ENCODE data around the gene RDM1. TPM values are rescaled to one million over a fixed set of nuclear protein-coding genes. Genes with fewer than 3 reads are reported as not detected.

Gene RDM1
- polyA plus RNA-seq, 1 of the 3 experiments (the other 2 are of a cell fraction): 1.8 TPM

- no peak for DNase-seq
- no peak overlapping the region for H3K4me2 ChIP-seq
- H3K27me3 ChIP-seq (ENCODE audit: insufficient read depth): no peaks in the 10 kb centered on the region
- no peaks in the 10 kb centered on the region for H3K79me2 ChIP-seq (ENCODE audit: insufficient read depth)
- no peak overlapping the region for H3K9ac ChIP-seq
- no peak overlapping the region for H3K27ac ChIP-seq (ENCODE audit: low read depth in 2 of 2, low read length in 1 of 2)
- H3K9me3 ChIP-seq: no peaks in the 10 kb centered on the region
- no peak overlapping the region for H2AFZ ChIP-seq (ENCODE audit: low read depth)
- POLR2A ChIA-PET: no interaction called here
- H3K36me3 ChIP-seq (replicated peaks in 1 of 2; ENCODE audit: control insufficient read depth in 1 of 2, insufficient read depth in 2 of 2, low read length in 1 of 2): no peaks in the 10 kb centered on the region
- H3K4me1 ChIP-seq (ENCODE audit: control insufficient read depth in 1 of 2, insufficient read depth in 2 of 2, low read depth in 1 of 2, low read length in 1 of 2): no peaks in the 10 kb centered on the region
- WGBS (ENCODE audit: low lambda C conversion rate): 84% methylated on average over 3 of the region's 3 CpGs
- H3F3A ChIP-seq (replicated peaks; ENCODE audit: insufficient read depth): no peaks in the 10 kb centered on the region
- H3K4me3 ChIP-seq (ENCODE audit: low read depth in 2 of 2, low read length in 1 of 2): no peak overlapping the region
- H4K20me1 ChIP-seq (ENCODE audit: insufficient read depth): no peaks in the 10 kb centered on the region
- CTCF ChIA-PET: no interaction called here
- TF ChIP-seq FOXJ3 (CRISPR knock-in tag; IDR thresholded peaks at IDR 0.05) (no peak), GABPA (IDR thresholded peaks at IDR 0.05; ENCODE audit: low read depth) (no peak), EZH2phosphoT487 (IDR thresholded peaks at IDR 0.05; ENCODE audit: borderline replicate concordance, low read depth) (no peak), FOSL2 (IDR thresholded peaks at IDR 0.05; ENCODE audit: borderline replicate concordance, low read depth) (no peak), CHD2 (IDR thresholded peaks at IDR 0.05; ENCODE audit: low read length, partially characterized antibody) (no peak), TCF12 (IDR thresholded peaks at IDR 0.05) (no peak), NFIC (IDR thresholded peaks at IDR 0.05; ENCODE audit: borderline replicate concordance) (no peak), SIN3A (IDR thresholded peaks at IDR 0.05; ENCODE audit: borderline replicate concordance, low read depth, low read length) (no peak), MEF2A (IDR thresholded peaks at IDR 0.05; ENCODE audit: borderline replicate concordance, low read depth) (no peak), IRF3 (IDR thresholded peaks at IDR 0.05; ENCODE audit: low read depth, low read length) (no peak)
- H3K9me2 ChIP-seq: no peaks in the 10 kb centered on the region
Measured at GRCh38 chr17:35912339-35912912, 18.1 kb downstream of the RDM1 start.

GRCh38 chr17:35909408-35909807, 21.2 kb downstream of the RDM1 start:
- Histone ChIP-seq H3F3A (replicated peaks; ENCODE audit: insufficient read depth) (no peaks in the 10 kb centered on the region), H3K27ac (ENCODE audit: low read depth in 2 of 2, low read length in 1 of 2) (no peak overlapping the region), H3K36me3 (replicated peaks in 1 of 2; ENCODE audit: control insufficient read depth in 1 of 2, insufficient read depth in 2 of 2, low read length in 1 of 2) (no peaks in the 10 kb centered on the region), H3K4me1 (ENCODE audit: control insufficient read depth in 1 of 2, insufficient read depth in 2 of 2, low read depth in 1 of 2, low read length in 1 of 2) (no peaks in the 10 kb centered on the region), H3K9me2 (no peaks in the 10 kb centered on the region), H2AFZ (ENCODE audit: low read depth) (no peak overlapping the region), H3K9me3 (no peaks in the 10 kb centered on the region), H4K20me1 (ENCODE audit: insufficient read depth) (no peaks in the 10 kb centered on the region), H3K4me3 (ENCODE audit: low read depth in 2 of 2, low read length in 1 of 2) (no peak overlapping the region), H3K9ac (no peak overlapping the region), H3K4me2 (no peak overlapping the region), H3K79me2 (ENCODE audit: insufficient read depth) (no peaks in the 10 kb centered on the region), H3K27me3 (ENCODE audit: insufficient read depth) (no peaks in the 10 kb centered on the region; the same call in 1 of the 2 replicates)
- DNase-seq: no peak
- WGBS (ENCODE audit: low lambda C conversion rate): 8% methylated on average over 3 of the region's 3 CpGs
- POLR2A ChIA-PET: no interaction called here
- TF ChIP-seq REST (IDR thresholded peaks at IDR 0.05; ENCODE audit: low read depth, low read length) (no peak), RAD21 (IDR thresholded peaks at IDR 0.05; ENCODE audit: low read length) (no peak), ELF1 (IDR thresholded peaks at IDR 0.05) (no peak), RCOR1 (IDR thresholded peaks at IDR 0.05; ENCODE audit: low read length) (no peak), JUND (IDR thresholded peaks at IDR 0.05) (no peak), EZH2phosphoT487 (IDR thresholded peaks at IDR 0.05; ENCODE audit: borderline replicate concordance, low read depth) (no peak), SMC3 (IDR thresholded peaks at IDR 0.05; ENCODE audit: low read depth, low read length) (no peak), TAF1 (IDR thresholded peaks at IDR 0.05; ENCODE audit: borderline replicate concordance, low read depth, low read length) (no peak), NRF1 (IDR thresholded peaks at IDR 0.05; ENCODE audit: low read depth, low read length) (no peak), MAX (IDR thresholded peaks at IDR 0.05; ENCODE audit: low read depth) (no peak), ZBTB33 (IDR thresholded peaks at IDR 0.05; ENCODE audit: borderline replicate concordance, low read depth) (no peak), YY1 (IDR thresholded peaks at IDR 0.05; ENCODE audit: low read depth) (no peak), MEF2A (IDR thresholded peaks at IDR 0.05; ENCODE audit: borderline replicate concordance, low read depth) (no peak), SIN3A (IDR thresholded peaks at IDR 0.05; ENCODE audit: borderline replicate concordance, low read depth, low read length) (no peak), RFX5 (IDR thresholded peaks at IDR 0.05; ENCODE audit: low read length) (no peak)
- CTCF ChIA-PET: interaction anchor here (0.9 kb wide), 1 partner anchor 60 kb away, joined by 3 read pairs; no protein-coding TSS in a partner anchor
